Placental pericyte (primary cell): ENCODE results near the gene ABCB8. TPM values are rescaled to one million over a fixed set of nuclear protein-coding genes. Genes with fewer than 3 reads are reported as not detected.

Experiments
- total RNA-seq: library from RNA; depleted of rRNA; stranded (reverse); fragments of >200 nt; gene quantifications from 2 replicates; pipeline ENCODE4 v1.2.3, GENCODE V29; 2012

ABCB8 gene
- 39.4 and 51.7 TPM in 2 replicates for total RNA-seq

GRCh38 chr7:151028131-151028947 is at the start of gene ABCB8:
TSS of gene ABCB8 (plus strand) at chr7:151028450. CDS start at chr7:151028516, 66 bp downstream.

GRCh38 chr7:150990416-150991186 is 37.6 kb upstream of the ABCB8 start, which contains the start of gene NOS3:
TSS of gene NOS3 (plus strand) at chr7:150991017. CDS start at chr7:150993804, 2,787 bp downstream.

GRCh38 chr7:151024435-151025056 is 3.7 kb upstream of the ABCB8 start, which contains the start of gene ATG9B:
TSS of gene ATG9B (minus strand) at chr7:151024494. CDS start at chr7:151024423, 71 bp downstream.

GRCh38 chr7:151047976-151048815 is 19.9 kb downstream of the ABCB8 start, which contains the start of gene ASIC3:
TSS of gene ASIC3 (plus strand) at chr7:151048531. CDS start at chr7:151048886, 355 bp downstream.

GRCh38 chr7:151057506-151057988 is 29.3 kb downstream of the ABCB8 start, which contains the start of gene CDK5:
TSS of gene CDK5 (minus strand) at chr7:151057897. CDS start at chr7:151057848, 49 bp downstream.

GRCh38 chr7:151059367-151060112 is 31.3 kb downstream of the ABCB8 start, which contains the start of gene SLC4A2:
TSS of gene SLC4A2 (plus strand) at chr7:151059589. CDS start at chr7:151061988, 2,399 bp downstream.

GRCh38 chr7:151080522-151081169 is 52.4 kb downstream of the ABCB8 start, which contains the start of gene FASTK:
TSS of gene FASTK (minus strand) at chr7:151080809. CDS start at chr7:151080766, 43 bp downstream.

GRCh38 chr7:151083071-151083823 is 55.0 kb downstream of the ABCB8 start, which contains the start of gene TMUB1:
TSS of gene TMUB1 (minus strand) at chr7:151083493. CDS start at chr7:151082563, 930 bp downstream.

GRCh38 chr7:151085691-151086620 is 57.7 kb downstream of the ABCB8 start, which contains the start of gene AGAP3:
TSS of gene AGAP3 (plus strand) at chr7:151086475. CDS start at chr7:151086742, 267 bp downstream.

Other genes with a start within 250 kb of the ABCB8 start
- 0.29 TPM in 1 of 2 replicates, not detected in the other for gene TMEM176B, start 228.1 kb upstream of the ABCB8 start, total RNA-seq
- gene TMEM176A, start 227.7 kb upstream of the ABCB8 start, total RNA-seq = not detected in 2 replicates
- gene AOC1, start 175.9 kb upstream of the ABCB8 start, total RNA-seq = not detected in 2 replicates
- gene KCNH2, start 50.1 kb upstream of the ABCB8 start, total RNA-seq = 0.22 TPM in 1 of 2 replicates, not detected in the other
- 4.6 and 4.7 TPM in 2 replicates for gene NOS3, start 37.4 kb upstream of the ABCB8 start, total RNA-seq
- not detected in 2 replicates for gene ATG9B, start 4.0 kb upstream of the ABCB8 start, total RNA-seq
- gene ASIC3, start 20.1 kb downstream of the ABCB8 start, total RNA-seq = 0.44 TPM in 1 of 2 replicates, not detected in the other
- 18.2 and 29.6 TPM in 2 replicates for gene CDK5, start 29.4 kb downstream of the ABCB8 start, total RNA-seq
- 155 and 223 TPM in 2 replicates for gene SLC4A2, start 31.1 kb downstream of the ABCB8 start, total RNA-seq
- gene FASTK, start 52.4 kb downstream of the ABCB8 start, total RNA-seq = 76.6 and 103 TPM in 2 replicates
- 29.1 and 33.1 TPM in 2 replicates for gene TMUB1, start 55.0 kb downstream of the ABCB8 start, total RNA-seq
- gene AGAP3, start 58.0 kb downstream of the ABCB8 start, total RNA-seq = 79.2 and 89.7 TPM in 2 replicates
- not detected in 2 replicates for gene GBX1, start 139.2 kb downstream of the ABCB8 start, total RNA-seq
- not detected in 2 replicates for gene ASB10, start 158.8 kb downstream of the ABCB8 start, total RNA-seq
- not detected in 2 replicates for gene H2BK1, start 182.0 kb downstream of the ABCB8 start, total RNA-seq
- 71.6 and 94.5 TPM in 2 replicates for gene ABCF2, start 198.8 kb downstream of the ABCB8 start, total RNA-seq
- 92.8 and 125 TPM in 2 replicates for gene CHPF2, start 204.0 kb downstream of the ABCB8 start, total RNA-seq
- 24.5 and 30.2 TPM in 2 replicates for gene SMARCD3, start 220.2 kb downstream of the ABCB8 start, total RNA-seq